NCI-H446 treated with DMSO at 0.1 percent for 48 hours (cell line): ENCODE results near the gene UNC80.

Experiments
- DNase-seq: peaks from one replicate; lab custom pipeline; 2025; lab: John Stamatoyannopoulos, UW

UNC80 gene

DNA sequence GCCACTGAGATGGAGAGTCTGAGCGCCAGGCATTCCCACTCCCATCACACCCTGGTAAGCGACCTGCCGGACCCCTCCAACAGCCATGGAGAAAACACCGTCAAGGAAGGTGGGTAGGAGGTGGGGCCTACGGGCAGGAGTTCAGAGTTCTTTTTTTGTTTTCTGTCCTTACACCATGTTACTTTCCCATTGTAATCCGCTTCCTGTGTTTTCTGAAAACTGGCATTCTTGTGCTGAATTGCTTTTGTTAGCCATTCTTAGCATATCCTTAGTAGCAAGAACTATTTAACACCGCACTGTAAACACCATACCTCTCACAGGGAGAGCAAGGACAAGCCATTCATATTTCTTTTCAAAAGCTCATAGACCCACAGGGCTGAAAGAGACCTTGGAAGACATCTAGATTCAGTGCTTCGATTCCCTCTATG lies 46.2 kb downstream of the UNC80 start:
- no peak for DNase-seq

DNA sequence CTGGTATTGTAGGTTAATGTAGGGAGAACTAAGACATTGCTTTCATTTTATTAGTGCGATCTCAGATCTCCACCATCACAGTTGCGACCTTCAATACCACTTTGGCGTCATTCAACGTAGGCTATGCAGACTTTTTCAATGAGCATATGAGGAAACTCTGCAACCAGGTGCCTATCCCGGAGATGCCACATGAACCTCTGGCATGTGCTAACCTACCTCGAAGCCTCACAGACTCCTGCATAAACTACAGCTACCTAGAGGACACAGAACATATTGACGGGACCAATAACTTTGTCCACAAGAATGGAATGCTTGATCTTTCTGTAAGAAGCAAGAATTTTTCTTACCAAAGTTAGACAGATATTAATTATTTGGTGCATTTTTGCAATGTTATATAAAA lies 47.3 kb downstream of the UNC80 start:
- no peak for DNase-seq

DNA sequence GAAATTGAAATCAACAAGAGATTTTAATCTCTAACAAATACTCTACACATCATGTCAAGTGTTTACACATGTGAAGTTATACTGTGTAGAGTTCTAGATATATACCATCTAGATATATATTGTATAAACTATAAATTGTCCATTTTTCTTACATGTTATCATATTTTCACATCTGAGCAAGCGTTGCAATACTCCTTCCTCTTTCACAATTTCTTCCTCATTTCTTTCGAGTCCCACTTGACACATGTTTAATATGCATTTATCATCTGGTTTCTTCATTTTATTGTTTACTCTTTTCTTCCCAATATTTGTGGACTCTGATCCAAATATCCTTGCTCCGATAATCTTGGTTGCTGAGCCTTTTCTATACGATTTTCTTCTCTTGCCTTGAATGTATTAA lies 50.2 kb downstream of the UNC80 start:
- no peak for DNase-seq

DNA sequence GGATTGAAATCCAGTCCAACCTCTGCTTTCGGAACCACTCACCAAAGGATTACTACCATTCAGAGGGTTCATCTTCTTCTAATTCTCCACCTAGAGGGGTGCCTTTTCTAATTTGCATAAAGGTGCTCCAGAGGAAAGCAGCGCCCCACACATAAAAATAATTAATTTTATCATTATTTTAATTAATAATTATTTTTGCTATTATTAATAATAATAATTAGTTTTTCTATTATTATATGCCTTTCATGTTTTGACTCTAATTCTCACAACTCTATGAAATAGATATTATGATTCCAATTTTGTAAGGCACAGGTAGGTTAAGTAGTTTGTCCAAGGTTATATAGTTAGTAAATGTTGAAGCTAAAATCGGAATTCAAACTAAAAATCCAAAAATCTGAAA lies 51.9 kb downstream of the UNC80 start:
- no peak for DNase-seq

DNA sequence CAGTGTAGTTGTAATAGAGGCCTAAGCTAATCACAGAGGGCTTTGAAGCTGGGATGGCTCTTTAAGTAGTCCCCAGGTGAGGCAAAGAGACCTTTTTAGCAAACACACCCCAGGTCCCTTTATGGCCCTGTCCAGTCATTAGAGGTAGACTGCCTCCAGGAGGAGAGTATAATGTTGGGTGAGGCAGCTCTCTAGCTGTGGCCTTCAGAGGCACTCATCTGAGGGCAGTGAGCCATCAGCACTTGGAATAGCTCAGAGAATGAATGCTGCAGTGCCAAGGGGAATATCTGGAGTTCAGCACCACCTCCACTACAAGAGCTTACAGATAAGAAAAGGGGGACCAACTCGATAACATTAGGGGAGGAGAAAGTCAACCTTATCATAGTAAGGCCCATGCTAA lies 52.8 kb downstream of the UNC80 start:
- no peak for DNase-seq

DNA sequence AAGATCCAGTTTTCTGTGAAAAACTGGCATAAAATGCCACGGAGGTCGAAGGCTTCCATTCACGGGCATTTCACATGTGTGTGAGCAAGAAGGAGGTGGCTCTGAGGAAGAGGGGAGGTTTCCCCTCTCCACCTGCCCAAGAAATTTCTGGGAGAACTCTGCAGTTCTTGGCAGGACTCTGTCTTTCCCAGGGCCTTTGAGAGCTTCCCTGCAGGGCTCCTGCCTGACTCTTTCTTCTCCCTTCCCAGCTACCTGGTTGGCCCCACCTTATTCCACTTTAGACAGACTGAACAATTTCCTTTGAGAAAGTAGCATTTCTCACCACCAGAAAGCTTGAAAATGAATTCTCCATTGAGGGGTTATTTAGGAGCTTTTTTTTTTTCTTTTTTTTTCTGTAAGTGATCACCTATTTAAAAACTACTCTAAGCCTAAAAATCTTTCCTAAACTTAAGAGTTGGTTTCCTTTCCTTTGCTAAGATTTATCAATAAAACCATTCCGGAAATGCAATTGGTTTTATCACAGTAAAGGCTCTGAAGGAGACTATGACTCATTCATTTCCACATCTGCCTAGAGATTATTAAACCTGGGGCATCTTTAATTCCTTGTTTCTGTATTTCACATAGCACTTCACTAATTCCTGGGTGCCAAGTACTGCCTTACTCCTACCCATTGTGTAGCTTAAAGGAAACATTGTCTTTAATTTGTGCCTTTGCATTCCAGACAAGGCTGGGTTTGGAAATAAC lies 59.3 kb downstream of the UNC80 start:
- no peak for DNase-seq

DNA sequence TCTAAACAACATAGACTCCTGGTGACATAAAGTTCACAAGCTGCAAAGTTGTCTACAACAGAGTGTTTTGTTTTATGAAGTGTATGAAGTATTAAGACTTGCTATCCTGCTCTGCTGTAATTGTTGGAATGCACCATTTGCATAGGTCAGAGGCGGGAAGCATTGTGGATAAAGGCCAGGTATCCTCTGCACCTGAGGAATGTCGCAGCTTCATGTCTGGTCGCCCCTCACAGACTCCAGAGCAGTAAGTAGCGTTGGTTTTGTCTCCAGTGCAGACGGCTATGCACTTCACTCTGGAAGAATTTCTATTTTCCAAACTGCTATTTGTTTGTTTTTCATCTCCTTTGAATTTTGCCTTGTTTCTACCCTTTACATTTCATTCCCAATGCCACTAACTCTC lies 63.1 kb downstream of the UNC80 start:
- DNase-seq, result no peak

DNA sequence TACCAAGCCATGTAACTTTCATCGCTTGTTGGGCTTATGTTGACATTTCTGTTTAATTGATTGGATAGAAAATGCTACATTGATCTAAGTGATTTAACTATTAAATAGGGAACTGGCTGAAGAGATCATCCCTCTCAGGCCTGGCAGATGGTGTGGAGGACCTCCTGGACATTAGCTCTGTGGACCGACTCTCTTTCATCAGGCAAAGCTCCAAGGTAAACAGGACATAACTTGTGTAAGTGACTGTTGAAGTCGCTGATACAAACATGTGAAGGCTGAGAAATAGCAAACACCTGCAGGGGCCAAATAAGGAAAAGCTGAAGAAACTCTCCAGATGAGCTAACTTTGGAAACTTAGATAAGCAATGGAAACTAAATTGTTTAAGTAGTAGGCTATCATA lies 68.8 kb downstream of the UNC80 start:
- DNase-seq, result no peak

DNA sequence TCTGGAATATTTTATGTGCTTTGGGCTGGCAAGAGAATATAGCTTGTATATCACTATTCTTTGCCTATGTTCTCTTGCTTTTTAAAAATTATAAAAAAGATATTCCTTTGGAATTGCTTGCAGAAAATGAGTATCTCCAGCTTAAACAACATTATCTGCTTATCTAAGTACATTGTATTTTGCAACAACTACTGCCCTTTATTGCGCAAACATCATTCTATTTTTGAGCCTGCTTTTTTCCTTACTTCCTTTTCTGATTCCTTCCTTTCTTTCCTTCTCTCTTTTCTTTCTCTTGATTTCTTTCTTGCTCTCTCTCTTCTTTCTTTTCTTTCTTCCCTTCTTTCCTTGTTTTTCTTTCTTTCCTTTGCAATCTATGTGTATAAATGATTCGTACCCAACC lies 74.0 kb downstream of the UNC80 start:
- DNase-seq, result no peak

DNA sequence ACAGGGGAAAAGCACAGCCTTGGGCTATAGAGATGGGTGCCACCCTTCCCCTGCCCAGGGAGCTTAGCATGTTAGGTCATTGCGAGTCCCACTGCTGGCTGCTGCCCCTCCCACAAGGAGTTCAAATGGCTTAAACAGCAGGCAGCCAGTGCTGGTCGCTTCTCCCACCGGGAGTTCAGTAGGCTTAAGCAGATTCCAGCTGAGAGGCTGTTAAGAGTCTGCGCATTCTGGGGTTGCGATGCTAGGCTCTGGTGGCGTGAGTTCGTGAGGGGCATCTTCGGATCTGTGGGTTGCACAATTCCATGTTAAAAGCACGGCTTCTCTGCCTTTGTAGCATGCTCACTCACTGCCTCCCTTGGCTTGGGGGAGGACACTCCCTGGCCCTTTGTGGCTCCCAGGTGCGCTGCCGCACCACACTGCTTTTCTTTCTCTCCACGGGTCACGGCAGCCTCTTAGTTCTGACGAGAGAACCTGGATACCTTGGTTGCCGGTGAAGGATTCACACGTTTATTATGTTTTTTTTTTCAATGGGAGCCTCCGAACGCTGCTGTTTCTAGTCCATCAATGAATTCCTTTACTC lies 93.2 kb downstream of the UNC80 start:
- DNase-seq, result no peak

DNA sequence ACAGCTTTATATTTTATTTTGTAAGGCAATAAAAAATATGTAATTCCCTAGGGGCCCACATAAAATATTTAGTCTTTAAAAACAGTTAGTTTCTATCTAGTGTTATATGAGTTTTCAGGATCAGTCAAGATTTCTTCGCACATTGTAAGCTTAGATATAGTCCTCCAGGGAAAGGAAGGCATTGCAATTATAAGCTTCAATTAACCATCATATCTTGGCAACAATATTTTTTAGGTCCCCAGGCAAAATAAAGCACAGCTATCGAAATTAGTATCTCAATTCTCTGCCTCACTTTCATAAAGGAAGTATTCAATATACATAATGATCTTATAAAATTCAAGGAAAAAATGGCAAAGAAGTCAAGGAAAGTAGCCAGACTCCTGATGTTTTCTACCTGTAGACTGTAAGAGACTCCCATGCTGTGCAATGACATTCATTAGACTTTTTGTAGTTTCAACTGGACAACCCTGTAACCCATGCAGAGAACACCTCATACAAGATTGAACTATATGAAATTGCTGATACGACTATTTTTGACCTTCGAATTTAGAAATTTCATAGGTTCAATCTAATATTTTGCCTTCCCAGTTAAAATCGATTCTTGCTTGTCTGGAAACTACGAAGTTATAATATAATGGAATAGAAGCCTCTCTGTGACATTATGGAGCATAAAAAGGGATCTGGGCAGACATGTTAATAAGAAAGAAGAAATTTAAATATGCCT lies 96.8 kb downstream of the UNC80 start:
- no peak for DNase-seq

DNA sequence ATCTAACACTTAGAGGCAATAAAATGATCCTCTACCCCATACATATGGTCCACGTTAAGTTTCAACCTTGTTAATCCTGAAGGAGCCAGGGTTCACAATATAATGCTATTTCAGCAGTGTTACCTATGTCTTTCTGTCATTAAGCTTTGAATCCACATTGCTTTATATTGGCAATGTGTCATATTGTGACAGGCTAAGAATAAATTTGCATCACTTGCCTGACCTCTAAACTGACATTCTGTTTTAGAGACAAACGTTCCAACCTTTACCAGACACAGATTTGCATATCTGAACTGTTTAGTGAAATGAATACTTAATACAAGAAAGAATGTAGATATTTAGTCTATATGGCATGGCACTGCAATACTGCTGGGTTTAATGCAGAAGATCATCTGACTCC lies 98.4 kb downstream of the UNC80 start:
- no peak for DNase-seq

DNA sequence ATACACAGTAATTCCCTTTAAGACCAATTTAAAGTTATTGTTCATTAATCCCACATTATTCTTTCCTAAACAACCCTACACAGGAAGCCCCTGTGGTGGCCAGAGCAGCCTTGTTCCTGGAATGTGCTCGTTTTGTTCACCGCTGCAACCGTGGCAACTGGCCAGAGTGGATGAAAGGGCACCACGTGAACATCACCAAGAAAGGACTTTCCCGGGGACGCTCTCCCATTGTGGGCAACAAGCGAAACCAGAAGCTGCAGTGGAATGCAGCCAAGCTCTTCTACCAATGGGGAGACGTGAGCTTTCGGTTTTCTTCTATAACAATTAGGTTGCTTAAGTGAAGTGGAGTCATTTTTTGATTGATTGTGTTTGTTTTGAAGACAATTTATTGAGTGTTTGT lies 101.0 kb downstream of the UNC80 start:
- DNase-seq, result no peak

DNA sequence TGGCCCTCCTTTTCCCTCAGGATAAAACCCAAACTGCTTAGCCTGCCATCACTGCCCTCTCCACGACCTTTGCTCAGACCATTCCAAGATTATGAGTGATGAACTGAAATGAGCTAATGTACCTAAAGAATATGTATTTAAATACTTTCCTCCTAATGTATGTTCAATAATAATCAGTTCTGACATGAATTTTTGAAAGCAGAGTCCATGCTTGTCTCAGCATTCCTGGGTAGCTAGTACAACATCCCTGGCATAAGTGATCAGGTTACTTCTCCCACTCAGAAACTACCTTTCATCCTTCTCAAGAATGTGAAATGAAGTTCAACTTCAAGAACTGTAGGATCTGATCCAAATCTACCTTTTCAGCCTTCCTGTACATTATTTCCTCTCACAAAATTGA lies 103.6 kb downstream of the UNC80 start:
- DNase-seq, result no peak

DNA sequence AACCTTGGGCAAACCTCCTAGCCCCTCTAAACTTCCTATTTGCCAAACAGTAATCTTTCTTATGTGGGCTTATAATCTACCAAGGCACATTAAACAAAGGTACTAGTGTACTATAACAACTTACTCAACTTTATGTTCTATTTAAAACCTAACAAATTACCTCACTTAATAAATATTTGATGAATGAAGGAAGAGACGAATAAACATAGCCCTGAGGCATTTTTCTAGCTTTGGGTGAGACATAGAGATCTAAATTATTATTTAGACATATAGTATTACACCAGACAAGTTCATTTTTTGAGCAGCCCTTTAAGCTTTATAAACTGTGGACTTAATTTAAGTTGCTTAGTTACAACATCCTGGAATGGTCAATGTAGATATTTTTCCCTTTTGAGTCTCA lies 104.6 kb downstream of the UNC80 start:
- DNase-seq, result no peak

DNA sequence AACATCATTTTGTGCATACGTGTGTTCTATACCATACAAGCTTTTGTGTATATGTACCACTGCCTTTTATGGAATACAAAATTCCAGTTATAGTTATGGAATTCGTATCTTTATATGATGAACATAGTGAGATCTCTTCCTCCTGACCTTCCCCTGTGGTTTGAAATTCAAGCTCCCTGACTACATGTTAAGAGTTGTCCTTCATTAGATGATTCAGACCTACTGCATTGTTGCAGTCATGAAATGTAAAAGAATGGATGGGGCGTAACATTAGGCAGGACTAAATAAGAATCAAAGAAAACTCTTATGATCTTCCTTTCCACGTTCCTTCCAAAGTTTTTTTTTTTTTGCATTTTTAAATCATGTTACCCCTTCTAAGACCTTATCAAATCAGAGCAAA lies 107.1 kb downstream of the UNC80 start:
- DNase-seq, result no peak

DNA sequence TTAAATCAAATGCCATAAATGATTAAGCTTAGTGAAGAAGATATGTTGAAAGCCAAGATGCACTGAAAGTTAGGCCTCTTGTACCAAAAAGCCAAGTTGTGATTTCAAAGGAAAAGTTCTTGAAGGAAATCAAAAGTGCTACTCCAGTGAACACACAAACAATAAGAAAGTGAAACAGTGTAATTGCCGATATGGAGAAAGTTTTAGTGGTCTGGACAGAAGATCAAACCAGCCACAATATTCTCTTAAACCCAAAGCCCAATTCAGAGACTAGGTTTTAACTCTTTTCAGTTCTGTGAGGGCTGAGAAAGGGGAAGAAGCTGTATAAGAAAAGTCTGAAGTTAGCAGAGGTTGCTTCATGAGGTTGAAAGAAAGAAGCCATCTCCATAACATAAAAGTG lies 129.0 kb downstream of the UNC80 start:
- no peak for DNase-seq

DNA sequence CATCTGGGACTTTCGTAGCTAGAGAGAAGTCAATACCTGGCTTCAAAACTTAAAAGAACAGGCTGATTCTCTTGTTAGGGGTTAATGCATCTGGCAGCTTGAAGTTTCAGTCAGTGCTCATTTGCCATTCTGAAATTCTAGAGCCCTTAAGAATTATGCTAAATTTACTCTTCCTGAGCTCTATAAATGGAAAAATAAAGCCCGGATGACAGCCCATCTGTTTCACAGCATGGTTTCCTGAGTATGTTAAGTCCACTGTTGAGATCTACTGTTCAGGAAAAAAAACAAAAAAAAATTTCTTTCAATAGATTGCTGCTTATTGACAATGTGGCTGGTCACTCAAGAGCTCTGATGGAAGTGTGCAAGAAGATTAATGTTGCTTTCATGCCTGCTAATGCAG lies 129.5 kb downstream of the UNC80 start:
- peak; percentile 10 for DNase-seq

DNA sequence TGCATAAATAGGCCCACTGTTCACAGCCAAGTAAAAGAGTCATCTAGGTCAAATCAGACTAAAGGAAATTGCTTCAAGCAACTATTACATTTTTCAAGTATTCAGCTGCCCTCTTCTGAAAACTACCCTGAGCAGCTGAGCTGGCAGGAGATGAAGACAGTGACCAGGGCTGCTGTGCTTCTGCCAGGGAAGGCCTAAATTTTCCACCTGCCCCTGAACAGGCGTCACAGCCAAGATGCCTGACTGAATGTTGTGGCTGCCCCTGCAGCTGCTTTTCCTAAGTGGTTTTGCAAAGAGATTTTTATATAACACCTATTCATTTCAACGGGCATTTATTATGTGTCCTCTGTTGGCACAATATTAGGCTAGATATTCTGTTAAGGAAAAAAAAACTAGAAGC lies 134.1 kb downstream of the UNC80 start:
- DNase-seq, result no peak

DNA sequence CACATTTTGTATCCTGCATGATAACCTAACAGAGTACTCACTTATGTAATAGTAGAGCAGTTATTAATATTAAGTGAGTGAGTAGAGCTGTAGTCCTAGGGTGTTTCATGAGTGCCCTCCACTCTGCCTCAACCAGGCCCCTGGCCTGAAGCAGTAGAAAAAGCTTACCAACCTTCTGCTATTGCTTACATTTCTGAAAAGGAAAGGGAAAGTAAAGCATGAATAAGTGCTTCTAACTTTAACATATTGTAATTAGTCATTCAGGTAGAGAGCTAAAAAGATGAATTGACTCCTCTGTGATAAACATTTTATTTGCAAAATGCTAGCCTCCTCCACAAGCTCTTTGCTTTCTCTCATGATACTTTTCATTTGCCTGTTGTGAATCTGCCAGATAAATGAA lies 136.1 kb downstream of the UNC80 start:
- DNase-seq, result no peak

DNA sequence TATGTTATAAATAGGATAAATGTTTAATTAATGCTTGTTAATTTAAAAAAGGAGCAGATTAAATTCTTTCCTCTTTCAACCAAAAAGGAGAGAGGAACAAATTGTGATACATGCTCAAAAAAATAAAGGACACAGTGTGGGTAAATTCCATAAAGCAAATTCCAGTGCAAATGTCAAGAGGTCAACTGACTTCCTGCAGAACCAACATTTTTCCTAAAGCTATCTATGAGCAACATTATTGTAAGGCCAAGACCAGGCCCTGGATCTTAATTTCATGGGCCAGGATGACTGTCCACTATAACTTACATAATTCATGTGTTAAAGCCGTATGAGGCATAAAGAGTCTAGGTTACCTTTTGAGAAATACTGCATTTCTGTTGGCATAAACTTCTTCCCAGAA lies 136.9 kb downstream of the UNC80 start:
- no peak for DNase-seq

DNA sequence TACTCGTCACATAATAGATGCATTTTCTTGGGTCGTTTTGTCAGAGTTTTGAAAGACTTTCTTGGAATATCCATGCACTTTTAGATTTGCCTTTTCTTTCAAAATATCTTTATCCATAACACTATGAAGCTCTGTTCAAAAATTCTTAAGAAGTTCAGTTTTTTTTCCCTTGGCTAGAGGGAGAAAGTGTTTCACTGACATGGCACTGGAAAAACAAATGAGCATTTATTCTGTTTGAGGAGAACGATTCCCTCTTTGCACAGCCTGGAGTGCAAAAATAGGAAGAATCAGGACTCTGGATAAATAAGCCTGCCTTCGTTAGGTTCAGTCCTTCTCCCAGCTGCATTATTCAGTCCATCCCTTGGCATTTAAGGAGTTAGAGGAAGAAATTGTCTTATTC lies 139.9 kb downstream of the UNC80 start:
- DNase-seq, result no peak

DNA sequence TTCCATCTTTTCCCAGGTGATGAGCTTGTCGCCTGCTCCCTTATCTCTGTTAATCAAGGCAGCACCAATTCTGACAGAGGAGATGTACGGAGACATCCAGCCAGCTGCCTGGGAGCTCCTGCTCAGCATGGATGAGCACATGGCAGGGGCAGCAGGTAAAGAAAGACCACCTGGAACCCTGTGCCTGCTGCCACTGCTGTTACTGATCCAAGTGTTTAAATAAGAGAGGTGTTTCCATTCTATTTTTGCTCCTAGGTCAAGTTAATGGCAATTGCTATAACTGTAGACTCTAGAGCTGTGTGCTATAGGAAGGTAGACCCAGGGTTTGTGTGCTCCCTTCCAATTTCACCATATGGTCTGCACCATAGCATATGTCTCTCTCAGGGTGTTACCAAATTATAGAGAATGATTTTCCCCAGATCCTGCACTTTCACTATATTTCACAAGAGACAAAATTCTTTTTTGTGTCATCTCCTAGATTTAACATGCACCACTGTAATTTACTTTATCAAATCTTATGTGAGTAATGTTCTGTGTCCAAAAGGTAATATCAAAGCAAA lies 142.2 kb downstream of the UNC80 start:
- peak; percentile 1 for DNase-seq
